ENCODE results near the gene EEF1A2. TPM values are rescaled to one million over a fixed set of nuclear protein-coding genes. Genes with fewer than 3 reads are reported as not detected.

The EEF1A2 gene
- total RNA-seq, 1 donor from 2014 or later = 0.54 TPM

- Histone ChIP-seq H3K36me3 (no peaks in the 10 kb centered on the region), H4K20me1 (ENCODE audit: low read depth) (no peaks in the 10 kb centered on the region), H3K4me1 (no peaks in the 10 kb centered on the region), H3F3A (ENCODE audit: low read depth) (peaks cover 3% of the 10 kb centered on the region), H3K27ac (no peak overlapping the region), H2AFZ (replicated peaks) (no peak overlapping the region), H3K4me3 (no peak overlapping the region), H3K4me2 (no peak overlapping the region), H3K79me2 (ENCODE audit: low read depth) (no peaks in the 10 kb centered on the region), H3K27me3 (no peaks in the 10 kb centered on the region), H3K9me3 (ENCODE audit: low read depth) (no peaks in the 10 kb centered on the region), H3K9ac (no peak overlapping the region)
- TF ChIP-seq EZH2 (IDR thresholded peaks at IDR 0.05) (no peak), EZH2phosphoT487 (IDR thresholded peaks at IDR 0.05) (no peak), CTCF (IDR thresholded peaks at IDR 0.05) (no peak)
- Mint-ChIP-seq H3K27ac (no peak overlapping the region), H3K4me3 (no peak overlapping the region), H3K4me1 (peaks cover 8% of the 10 kb centered on the region), H3K27me3 (ENCODE audit: insufficient read depth, low read depth) (peaks cover 5% of the 10 kb centered on the region), H3K36me3 (no peaks in the 10 kb centered on the region), H3K9me3 (no peaks in the 10 kb centered on the region)
- DNase-seq (ENCODE audit: low spot score) = no peak
Measured at GRCh38 chr20:63539092-63539430, 40.2 kb upstream of the EEF1A2 start.

GRCh38 chr20:63538204-63539091 is 39.6 kb upstream of the EEF1A2 start:
- no peaks in the 10 kb centered on the region for H3K9me3 Mint-ChIP-seq
- H3K27ac Mint-ChIP-seq = no peak overlapping the region
- H3K27me3 Mint-ChIP-seq (ENCODE audit: insufficient read depth, low read depth) = peaks cover under 1% of the 10 kb centered on the region
- DNase-seq (ENCODE audit: low spot score) = no peak
- H3K36me3 Mint-ChIP-seq = no peaks in the 10 kb centered on the region
- no peak overlapping the region for H3K4me3 Mint-ChIP-seq
- H3K4me2 ChIP-seq = peak overlapping the region; percentile 71
- no peaks in the 10 kb centered on the region for H4K20me1 ChIP-seq (ENCODE audit: low read depth)
- H3K27ac ChIP-seq = no peak overlapping the region
- H3K4me1 Mint-ChIP-seq = peaks cover 6% of the 10 kb centered on the region
- no peak overlapping the region for H3K9ac ChIP-seq
- no peaks in the 10 kb centered on the region for H3K79me2 ChIP-seq (ENCODE audit: low read depth)
- peak overlapping the region; percentile 42 for H3K4me3 ChIP-seq
- no peaks in the 10 kb centered on the region for H3K27me3 ChIP-seq
- no peaks in the 10 kb centered on the region for H3K4me1 ChIP-seq
- H3F3A ChIP-seq (ENCODE audit: low read depth) = peaks cover 3% of the 10 kb centered on the region
- TF ChIP-seq CTCF (IDR thresholded peaks at IDR 0.05) (peak; percentile 33), EZH2phosphoT487 (IDR thresholded peaks at IDR 0.05) (no peak)
- no peak overlapping the region for H2AFZ ChIP-seq (replicated peaks)
- H3K36me3 ChIP-seq = no peaks in the 10 kb centered on the region
- H3K9me3 ChIP-seq (ENCODE audit: low read depth) = no peaks in the 10 kb centered on the region

GRCh38 chr20:63537525-63538203 is 38.8 kb upstream of the EEF1A2 start:
- no peaks in the 10 kb centered on the region for H3K9me3 ChIP-seq (ENCODE audit: low read depth)
- peaks cover 6% of the 10 kb centered on the region for H3K4me1 Mint-ChIP-seq
- peaks cover 3% of the 10 kb centered on the region for H3F3A ChIP-seq (ENCODE audit: low read depth)
- TF ChIP-seq EZH2 (IDR thresholded peaks at IDR 0.05) (no peak), CTCF (IDR thresholded peaks at IDR 0.05) (peak; percentile 72), EZH2phosphoT487 (IDR thresholded peaks at IDR 0.05) (no peak)
- H3K9ac ChIP-seq = no peak overlapping the region
- H3K36me3 Mint-ChIP-seq = no peaks in the 10 kb centered on the region
- H3K4me3 Mint-ChIP-seq = no peak overlapping the region
- peak overlapping the region; percentile 42 for H3K4me3 ChIP-seq
- peak overlapping the region; percentile 70 for H2AFZ ChIP-seq (replicated peaks)
- peak; percentile 95 for DNase-seq (ENCODE audit: low spot score)
- peak overlapping the region; percentile 71 for H3K4me2 ChIP-seq
- no peak overlapping the region for H3K27ac ChIP-seq
- H3K79me2 ChIP-seq (ENCODE audit: low read depth) = no peaks in the 10 kb centered on the region
- no peaks in the 10 kb centered on the region for H3K27me3 Mint-ChIP-seq (ENCODE audit: insufficient read depth, low read depth)
- H3K27ac Mint-ChIP-seq = no peak overlapping the region
- no peaks in the 10 kb centered on the region for H3K36me3 ChIP-seq
- H3K27me3 ChIP-seq = no peaks in the 10 kb centered on the region
- no peaks in the 10 kb centered on the region for H4K20me1 ChIP-seq (ENCODE audit: low read depth)
- no peaks in the 10 kb centered on the region for H3K4me1 ChIP-seq
- no peaks in the 10 kb centered on the region for H3K9me3 Mint-ChIP-seq
